GM18517 (cell line): ENCODE results near the gene AMOTL1.

Source experiments
- ATAC-seq: cut with Tn5 transposase; IDR thresholded peaks from one replicate; pipeline ENCODE4 v1.9.1; 2021; ENCODE audit warnings: mild to moderate bottlenecking, moderate library complexity; ENCODE audit not compliant: unreplicated experiment

AMOTL1 gene

DNA sequence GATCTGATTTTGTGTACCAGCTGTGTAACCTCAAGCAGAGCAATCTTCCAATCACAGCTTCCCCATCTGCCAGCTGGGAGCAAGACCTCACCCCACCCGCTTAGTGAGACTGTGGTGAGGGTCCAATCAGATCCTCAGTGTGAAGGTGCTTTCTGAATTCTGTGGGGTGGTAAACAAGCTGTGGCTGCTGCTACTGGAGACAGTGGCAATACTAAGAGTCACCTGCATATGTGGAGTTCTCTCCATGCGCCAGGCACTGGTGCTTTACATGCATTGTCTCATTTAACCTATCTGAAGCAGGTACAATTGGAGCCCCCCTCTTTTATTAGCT is 154.8 kb downstream of the AMOTL1 start:
- no peak for ATAC-seq

GRCh38 chr11:94924171-94924572 is 156.0 kb downstream of the AMOTL1 start:
- ATAC-seq: no peak

GRCh38 chr11:94924612-94925011 is 156.5 kb downstream of the AMOTL1 start:
- no peak for ATAC-seq

DNA sequence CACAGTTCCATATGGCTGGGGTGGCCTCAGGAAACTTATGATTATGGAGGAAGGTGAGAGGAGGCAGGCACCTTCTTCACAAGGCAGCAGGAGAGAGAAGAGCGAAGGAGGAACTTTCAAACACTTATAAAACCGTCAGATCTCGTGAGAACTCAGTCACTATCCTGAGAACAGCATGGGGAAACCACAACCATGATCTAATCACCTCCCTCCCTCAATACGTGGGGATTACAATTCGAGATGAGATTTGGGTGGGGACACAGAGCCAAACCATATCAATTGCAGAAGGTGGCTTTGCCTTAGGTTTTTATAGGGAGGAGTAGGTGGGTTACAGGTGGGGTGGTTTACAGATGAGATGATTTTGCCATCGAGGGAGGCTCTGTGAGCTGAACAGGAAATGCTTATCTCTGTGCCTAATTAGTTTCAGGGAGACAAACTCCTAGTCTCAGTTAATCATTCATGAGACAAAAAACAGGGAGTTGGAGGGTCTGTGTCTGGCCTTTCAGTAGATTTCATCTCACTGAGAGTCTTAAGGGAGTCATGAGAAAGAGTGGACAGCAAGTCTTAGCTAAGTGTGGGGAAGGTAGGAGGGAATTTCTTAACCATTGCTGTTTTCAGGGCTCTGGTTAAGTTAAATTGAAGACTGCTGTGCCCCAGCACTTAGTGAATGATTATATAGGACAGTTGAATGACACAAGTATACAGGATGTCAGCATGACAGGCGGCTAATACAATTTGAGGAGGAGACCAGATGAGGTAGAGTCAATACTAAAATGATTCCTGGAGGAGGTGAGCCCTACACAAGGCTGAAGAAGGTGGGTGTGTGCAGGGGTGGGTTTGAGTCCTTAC is 157.5 kb downstream of the AMOTL1 start:
- ATAC-seq: no peak

DNA sequence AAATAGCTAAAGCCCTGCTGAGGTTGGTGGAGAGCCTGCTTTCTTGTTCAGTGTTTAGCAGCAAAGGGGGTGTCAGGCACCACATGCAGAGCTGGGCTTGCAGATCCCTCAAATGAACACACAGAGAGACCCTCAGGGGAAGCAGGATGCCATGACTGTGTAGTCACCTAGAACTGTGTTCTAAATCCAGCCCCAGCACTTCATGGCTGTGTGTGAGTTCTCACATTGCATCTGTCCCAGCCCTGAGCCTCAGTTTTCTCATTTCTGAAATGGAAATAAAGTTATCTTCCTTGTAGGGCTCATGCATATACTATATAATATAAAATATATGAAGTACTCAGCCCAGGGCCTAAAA is 158.1 kb downstream of the AMOTL1 start:
- no peak for ATAC-seq
